Ureter (tissue), 1 donor: Measurements from ENCODE around the gene IL17F. TPM values are rescaled to one million over a fixed set of nuclear protein-coding genes. Genes with fewer than 3 reads are reported as not detected.
A peak's percentile ranks its signal among the peaks of the same experiment; 100 is the strongest.

ENCODE experiments used
- DNase-seq: peaks from one replicate; pipeline ENCODE4 v3.0.0-alpha.2; 2020; ENCODE audit warnings: low spot score
- total RNA-seq: library from RNA; stranded (reverse); gene quantifications from one replicate; pipeline ENCODE4 v1.2.4, GENCODE V29; 2023
- donor health status: DM: yes; HTN: yes; CAD: no.

Gene IL17F
- total RNA-seq: not detected

GRCh38 chr6:52244400-52244799, at the start of gene IL17F:
TSS of gene IL17F (minus strand) at chr6:52244500. CDS start at chr6:52244429, 71 bp downstream.
- DNase-seq: no peak

DNA sequence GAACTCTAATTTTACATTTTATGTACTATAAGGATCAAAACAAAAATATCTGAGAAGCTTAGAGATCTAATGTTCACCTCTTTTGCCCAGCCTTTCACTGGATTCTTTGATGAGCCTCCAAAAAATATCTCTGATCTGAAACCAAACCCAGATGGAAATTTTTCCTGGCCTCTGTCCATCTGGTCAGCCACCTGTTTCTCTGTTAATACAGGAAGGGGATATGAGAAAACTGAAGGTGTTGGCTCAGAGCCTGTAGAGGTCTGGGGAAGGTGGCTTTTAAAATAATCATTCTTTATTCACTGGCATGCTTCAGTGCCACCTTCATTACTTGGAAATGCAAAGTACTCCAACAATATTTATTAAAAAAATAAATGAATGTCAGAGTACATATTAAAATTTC, 48.8 kb upstream of the IL17F start:
- no peak for DNase-seq

DNA sequence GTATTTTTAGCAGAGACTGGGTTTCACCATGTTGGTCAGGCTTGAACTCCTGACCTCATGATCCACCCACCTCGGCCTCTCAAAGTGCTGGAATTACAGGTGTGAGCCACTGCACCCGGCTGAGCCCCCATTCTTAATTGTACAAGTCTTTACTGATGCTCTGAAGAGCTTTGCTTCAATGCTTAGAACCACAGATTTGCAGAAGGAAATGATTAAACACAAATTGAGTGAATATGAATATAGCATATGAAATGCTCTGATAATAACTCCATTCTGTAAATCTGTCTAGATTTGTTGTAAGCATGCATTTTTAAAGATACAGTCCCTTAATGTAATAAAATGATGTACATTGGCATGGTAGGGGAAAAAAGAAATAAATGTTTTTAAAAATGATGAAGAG, 44.5 kb upstream of the IL17F start:
- DNase-seq: no peak

DNA sequence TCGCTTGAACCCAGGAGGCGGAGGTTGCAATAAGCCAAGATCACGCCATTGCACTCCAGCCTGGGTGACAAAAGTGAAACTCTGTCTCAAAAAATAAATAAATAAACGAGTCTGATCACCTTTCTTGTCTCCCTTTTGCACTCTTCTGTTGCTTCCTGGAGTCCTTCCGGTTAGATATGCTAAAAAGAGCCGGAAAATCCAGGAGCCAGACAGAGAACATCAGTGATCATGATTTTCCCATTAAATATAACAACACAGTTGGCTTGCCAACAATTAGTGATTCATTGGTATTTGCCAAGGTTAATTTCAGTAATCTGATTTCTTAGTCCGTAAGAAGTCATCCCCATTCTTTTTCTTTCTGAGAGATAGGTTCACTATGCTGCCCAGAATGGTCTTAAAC, 43.9 kb upstream of the IL17F start:
- no peak for DNase-seq

GRCh38 chr6:52286798-52287432, 42.6 kb upstream of the IL17F start:
- peak; percentile 65 for DNase-seq

DNA sequence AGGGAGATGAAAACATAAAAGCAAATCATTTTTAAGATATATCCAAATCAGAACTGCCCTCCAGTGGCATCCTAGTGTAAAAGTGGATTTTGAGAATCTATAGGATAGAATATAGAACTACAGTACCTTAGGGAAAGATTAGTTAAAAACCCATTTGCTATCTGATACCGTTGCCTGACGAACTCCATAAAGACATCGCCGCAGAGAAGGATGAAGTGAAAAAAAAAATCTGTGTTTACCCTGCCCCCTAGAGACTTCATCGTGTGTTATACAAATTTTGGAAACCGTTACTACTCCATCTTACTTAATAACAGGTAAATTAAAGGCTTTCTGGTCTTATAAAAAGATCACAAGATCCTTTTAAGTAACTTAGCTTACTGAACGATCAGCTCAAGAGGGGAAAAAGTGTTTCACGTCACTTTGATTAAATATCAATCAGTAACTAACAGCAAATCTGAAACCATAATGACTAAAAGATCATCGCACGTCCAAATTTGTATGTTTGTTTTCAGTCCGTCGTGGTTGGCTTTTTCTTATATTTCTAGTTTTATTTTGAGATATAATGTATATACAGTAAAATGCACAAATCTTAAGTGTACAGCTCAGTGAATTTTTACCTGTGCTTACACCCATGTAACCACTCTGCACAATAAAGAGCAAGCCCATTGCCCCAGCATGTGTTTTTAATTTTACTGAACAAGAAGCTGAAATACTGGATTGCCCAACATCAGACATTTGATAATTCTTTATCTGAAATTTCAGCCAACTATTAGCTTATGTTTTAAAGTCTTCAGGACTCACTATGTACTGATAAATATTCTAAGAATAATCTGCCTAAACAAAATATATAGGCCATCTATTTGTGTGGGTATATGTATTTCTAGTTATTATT, 41.1 kb upstream of the IL17F start:
- no peak for DNase-seq

GRCh38 chr6:52284460-52285176, 40.3 kb upstream of the IL17F start, which contains the start of gene MCM3:
TSS of gene MCM3 (minus strand) at chr6:52284742. CDS start at chr6:52284674, 68 bp downstream.
- DNase-seq: peak; percentile 98

- no peak for DNase-seq
Measured at GRCh38 chr6:52284131-52284459, 39.8 kb upstream of the IL17F start.

GRCh38 chr6:52283111-52283510, 38.8 kb upstream of the IL17F start:
- DNase-seq: no peak

DNA sequence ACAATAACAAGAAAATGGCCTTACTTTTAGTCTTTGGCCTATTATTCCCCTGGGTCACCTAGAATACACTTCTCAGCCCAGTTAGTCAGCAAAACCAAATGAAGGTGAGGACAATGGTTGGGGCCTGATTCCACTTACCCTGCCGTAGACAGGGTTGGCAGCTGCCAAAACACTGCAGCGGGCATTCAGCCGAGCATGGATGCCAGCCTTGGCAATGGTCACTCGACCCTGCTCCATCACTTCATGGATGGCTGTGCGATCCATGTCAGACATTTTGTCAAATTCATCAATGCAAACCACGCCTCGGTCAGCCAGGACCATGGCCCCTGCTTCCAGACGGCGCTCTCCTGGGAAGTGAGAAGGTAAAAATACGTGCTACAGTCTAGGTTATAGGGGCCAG, 31.8 kb upstream of the IL17F start:
- DNase-seq: no peak

DNA sequence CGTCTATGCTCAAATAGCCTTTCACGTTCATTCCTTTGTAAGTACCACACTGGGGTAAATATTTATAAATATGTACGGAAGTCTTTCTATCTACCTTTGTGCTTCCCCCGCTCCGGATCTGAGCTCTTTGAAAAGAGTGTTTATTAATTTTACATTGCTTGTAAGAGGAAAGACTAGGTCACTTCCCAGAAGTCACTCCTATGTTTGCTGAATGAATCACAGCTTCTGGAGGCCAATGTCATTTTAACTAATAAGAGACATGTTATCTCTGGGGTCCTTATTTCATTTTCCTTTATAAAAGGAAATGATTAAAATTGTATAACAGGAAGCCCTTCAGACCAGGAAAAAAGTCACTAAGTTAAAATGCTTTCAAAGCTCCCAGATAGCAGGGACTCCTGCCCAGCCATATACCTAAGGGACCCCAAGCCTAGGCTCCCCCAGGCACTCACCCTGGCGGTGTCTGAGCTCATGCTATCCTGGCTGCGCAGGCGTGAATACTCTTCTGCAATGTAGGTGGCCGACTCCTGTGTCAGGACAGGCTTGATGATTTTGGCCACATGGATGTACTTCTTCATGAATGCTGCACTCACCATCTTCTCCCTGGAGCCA, 27.7 kb upstream of the IL17F start:
- DNase-seq: no peak

GRCh38 chr6:52263709-52264540, 19.6 kb upstream of the IL17F start:
- peak; percentile 75 for DNase-seq

GRCh38 chr6:52262620-52263344, 18.5 kb upstream of the IL17F start:
- DNase-seq: no peak

GRCh38 chr6:52261229-52261628, 16.9 kb upstream of the IL17F start:
- no peak for DNase-seq

GRCh38 chr6:52260634-52261033, 16.3 kb upstream of the IL17F start:
- no peak for DNase-seq

- DNase-seq: no peak
Measured at GRCh38 chr6:52255434-52255833, 11.1 kb upstream of the IL17F start.

DNA sequence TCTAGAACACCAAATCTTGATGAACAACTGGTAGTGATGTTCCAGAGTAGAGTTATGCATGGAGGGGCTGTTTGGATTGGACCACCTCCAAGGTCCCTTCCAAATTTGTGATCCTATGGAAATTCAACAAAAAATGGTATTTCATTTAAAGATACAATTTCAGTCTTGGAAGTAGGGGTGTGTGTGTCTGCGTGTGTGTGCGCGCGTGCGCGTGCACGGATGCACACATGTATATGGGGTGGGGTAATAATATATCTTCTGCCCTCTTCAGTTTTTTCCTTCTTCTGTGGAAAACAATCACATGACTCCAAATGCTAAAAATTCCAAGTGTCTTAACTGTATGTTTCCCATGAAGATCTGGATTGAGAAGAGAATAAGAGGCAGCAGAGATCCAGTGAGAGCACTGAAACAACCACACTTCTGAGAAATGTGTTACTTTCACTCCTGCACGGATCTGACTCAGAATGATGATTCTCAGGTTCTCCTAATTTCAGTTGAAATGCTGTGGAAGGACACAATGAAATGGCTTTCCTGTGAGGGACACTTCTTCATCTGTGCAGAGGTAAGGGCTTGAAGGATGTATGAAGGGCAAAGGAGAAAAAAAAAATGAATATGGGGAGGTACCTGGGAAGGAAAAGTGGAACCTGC, 10.6 kb upstream of the IL17F start:
- no peak for DNase-seq

DNA sequence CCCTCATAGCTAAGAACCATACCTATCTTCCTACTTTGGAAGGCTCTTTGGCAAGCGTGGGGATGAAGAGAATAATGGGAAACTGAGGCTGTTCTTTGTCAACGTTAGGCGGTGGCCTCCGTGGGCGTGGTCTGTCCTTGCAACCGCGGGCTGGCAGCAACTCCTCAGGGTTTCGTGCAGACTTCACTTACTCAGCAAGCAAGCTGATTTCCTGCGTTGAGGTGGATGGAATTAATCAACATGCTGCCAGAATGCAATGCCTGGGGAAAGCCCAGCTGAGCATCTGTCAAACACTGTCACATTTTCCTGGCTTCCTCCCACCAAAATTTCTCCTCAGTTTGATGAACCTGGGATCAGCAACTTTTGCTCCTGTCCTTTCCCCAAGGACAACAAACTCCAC, 9.2 kb upstream of the IL17F start:
- DNase-seq: no peak

GRCh38 chr6:52251113-52251512, 6.8 kb upstream of the IL17F start:
- no peak for DNase-seq

GRCh38 chr6:52249078-52249477, 4.8 kb upstream of the IL17F start:
- no peak for DNase-seq
